Suprapubic skin (tissue), 4 donors: ENCODE data around the gene SEC22B.
"Not testable (repeated sequence)": the region's sequence is repeated elsewhere in the genome, so short reads cannot be mapped to it uniquely, and the experiment has no call there.

Source experiments
- CTCF ChIP-seq, 2 donors: fragments of 200-600 bp in 1 of 2; fragments of 450-650 bp in 1 of 2; sonication (generic) in 1 of 2; IDR thresholded peaks; one replicate each; pipeline ENCODE4 v1.5.1; 2016 to 2019; ENCODE audit warnings: antibody characterized with exemption in 2 of 2, mild to moderate bottlenecking in 1 of 2, moderate library complexity in 1 of 2
- EP300 ChIP-seq: sonication (generic); formaldehyde crosslinking; IDR thresholded peaks from one replicate; pipeline ENCODE4 v1.6.1; 2017; ENCODE audit warnings: antibody characterized with exemption
- POLR2A ChIP-seq, 2 donors: fragments of 450-650 bp; IDR thresholded peaks; one replicate each; pipeline ENCODE4 v1.6.1; 2017; ENCODE audit warnings: antibody characterized with exemption in 2 of 2, mild to moderate bottlenecking in 2 of 2, moderate library complexity in 2 of 2
- POLR2AphosphoS5 ChIP-seq, 3 donors: sonication (generic); formaldehyde crosslinking; IDR thresholded peaks; one replicate each; pipeline ENCODE4 v1.6.1; 2017; ENCODE audit warnings: antibody characterized with exemption in 3 of 3

DNA sequence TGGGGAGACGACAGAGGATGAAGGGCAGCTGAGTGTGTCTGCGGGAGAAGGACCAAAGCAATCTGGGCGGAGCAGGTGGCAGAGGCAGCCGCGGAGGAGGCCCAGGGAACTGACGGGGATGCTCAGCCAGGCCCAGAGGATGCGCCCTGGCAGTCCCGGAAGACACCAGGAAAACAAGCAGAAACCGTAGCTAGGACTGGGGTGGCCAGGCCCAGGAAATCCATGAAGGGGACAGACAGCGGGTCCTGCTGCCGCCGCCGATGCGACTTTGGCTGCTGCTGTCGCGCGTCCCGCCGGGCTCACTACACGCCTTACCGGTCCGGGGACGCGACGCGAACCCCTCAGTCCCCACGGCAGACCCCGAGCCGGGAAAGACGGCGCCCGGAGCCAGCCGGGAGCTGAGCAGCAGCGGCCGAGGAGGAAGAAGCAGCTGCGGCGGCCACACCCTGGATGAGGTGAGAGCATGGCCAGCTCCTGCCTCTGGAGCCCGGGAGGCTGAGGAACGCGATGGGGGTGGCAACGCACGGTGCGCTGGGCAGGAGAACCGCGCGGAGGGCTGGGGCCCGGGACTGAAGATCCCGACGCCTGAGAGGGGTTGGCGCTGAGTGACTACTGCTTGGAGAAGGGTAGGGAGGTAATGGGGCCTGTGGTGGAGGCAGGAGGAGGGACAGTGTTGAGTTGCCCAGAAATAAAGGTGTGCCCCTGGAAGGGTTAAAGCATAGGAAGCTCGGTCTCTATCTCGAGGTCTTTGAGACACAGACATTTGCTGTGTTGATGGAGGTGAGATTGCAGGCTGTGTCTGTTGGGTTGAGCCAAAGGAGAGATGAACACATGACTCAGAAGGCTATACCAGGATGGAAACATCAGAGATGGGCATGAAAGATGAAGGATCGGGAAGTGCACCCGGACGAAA, 20.8 kb upstream of the SEC22B start:
- TF ChIP-seq EP300; CTCF (IDR thresholded peaks at IDR 0.05); POLR2A (IDR thresholded peaks at IDR 0.05); POLR2AphosphoS5 (IDR thresholded peaks at IDR 0.05): not testable (repeated sequence)
